GM23338 (cell line): Measurements from ENCODE around the gene SHISA3. TPM values are rescaled to one million over a fixed set of nuclear protein-coding genes. Genes with fewer than 3 reads are reported as not detected.

Experiments
- EZH2 ChIP-seq: fragments of 200-600 bp; sonication (generic); IDR thresholded peaks from one replicate; pipeline ENCODE4 v1.8.0; 2017; ENCODE audit warnings: antibody characterized with exemption, mild to moderate bottlenecking, low read depth; ENCODE audit not compliant: unreplicated experiment
- EZH2phosphoT487 ChIP-seq: fragments of 200-600 bp; sonication (generic); IDR thresholded peaks from one replicate; pipeline ENCODE4 v1.8.1; 2018; ENCODE audit warnings: antibody characterized with exemption; ENCODE audit not compliant: unreplicated experiment
- JUNB ChIP-seq: IDR thresholded peaks from one replicate; pipeline ENCODE4 v1.6.1; 2016; ENCODE audit warnings: antibody characterized with exemption; ENCODE audit not compliant: unreplicated experiment
- NANOG ChIP-seq: IDR thresholded peaks from 2 replicates; pipeline ENCODE4 v1.6.1; 2016; ENCODE audit warnings: antibody characterized with exemption, borderline replicate concordance
- POLR2AphosphoS5 ChIP-seq: IDR thresholded peaks from 2 replicates; pipeline ENCODE4 v1.6.1; 2016; ENCODE audit warnings: antibody characterized with exemption, low read depth
- STAT1 ChIP-seq: IDR thresholded peaks from one replicate; pipeline ENCODE4 v1.6.1; 2016; ENCODE audit warnings: antibody characterized with exemption; ENCODE audit not compliant: unreplicated experiment
- ZNF114 ChIP-seq: fragments of 250-450 bp; sonication (Bioruptor Pico); IDR thresholded peaks from 2 replicates; pipeline ENCODE4 v1.5.0; 2020; ENCODE audit warnings: mild to moderate bottlenecking, moderate library complexity
- polyA plus RNA-seq: library from polyadenylated mRNA; unstranded; fragments of >200 nt; fragmentation: Nextera tagmentation; extraction: Ambion mirVana; gene quantifications from 2 replicates; pipeline ENCODE4 v1.2.1, GENCODE V29; 2016
- total RNA-seq: library from RNA; depleted of rRNA; stranded (reverse); fragments of >200 nt; shearing (Covaris generic); gene quantifications from 2 replicates; pipeline ENCODE4 v1.2.3, GENCODE V29; 2014
- TF ChIP-seq, protein P1 (sequence below): fragments of 250-450 bp; sonication (Bioruptor Pico); IDR thresholded peaks from 2 replicates; pipeline ENCODE4 v1.5.0; 2020; ENCODE audit warnings: mild to moderate bottlenecking, moderate library complexity
- TF ChIP-seq, protein P2 (sequence below): IDR thresholded peaks from one replicate; pipeline ENCODE4 v1.6.1; 2018; ENCODE audit warnings: antibody characterized with exemption; ENCODE audit not compliant: unreplicated experiment

SHISA3 gene
- total and polyA plus RNA-seq, 2 experiments from 2014 or later, result 4.4 to 5.0 TPM

DNA sequence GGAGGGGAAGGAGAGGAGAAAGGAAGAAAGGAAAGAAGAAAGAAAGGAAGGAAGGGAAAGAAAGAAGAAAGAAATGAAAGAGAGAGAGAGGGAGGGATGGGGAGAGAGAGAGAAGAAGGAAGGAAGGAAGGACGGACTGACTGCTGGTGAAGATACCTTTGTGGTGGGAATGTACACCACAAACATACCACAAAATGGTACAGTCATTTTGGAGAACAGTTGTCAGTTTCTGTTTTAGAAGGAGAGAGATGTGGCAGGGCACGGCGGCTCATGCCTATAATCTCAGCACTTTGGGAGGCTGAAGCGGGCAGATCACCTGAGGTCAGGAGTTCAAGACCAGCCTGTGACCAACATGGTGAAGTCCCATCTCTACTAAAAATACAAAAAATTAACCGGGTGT is 40.0 kb upstream of the SHISA3 start (continued):
- TF ChIP-seq, protein P1, sequence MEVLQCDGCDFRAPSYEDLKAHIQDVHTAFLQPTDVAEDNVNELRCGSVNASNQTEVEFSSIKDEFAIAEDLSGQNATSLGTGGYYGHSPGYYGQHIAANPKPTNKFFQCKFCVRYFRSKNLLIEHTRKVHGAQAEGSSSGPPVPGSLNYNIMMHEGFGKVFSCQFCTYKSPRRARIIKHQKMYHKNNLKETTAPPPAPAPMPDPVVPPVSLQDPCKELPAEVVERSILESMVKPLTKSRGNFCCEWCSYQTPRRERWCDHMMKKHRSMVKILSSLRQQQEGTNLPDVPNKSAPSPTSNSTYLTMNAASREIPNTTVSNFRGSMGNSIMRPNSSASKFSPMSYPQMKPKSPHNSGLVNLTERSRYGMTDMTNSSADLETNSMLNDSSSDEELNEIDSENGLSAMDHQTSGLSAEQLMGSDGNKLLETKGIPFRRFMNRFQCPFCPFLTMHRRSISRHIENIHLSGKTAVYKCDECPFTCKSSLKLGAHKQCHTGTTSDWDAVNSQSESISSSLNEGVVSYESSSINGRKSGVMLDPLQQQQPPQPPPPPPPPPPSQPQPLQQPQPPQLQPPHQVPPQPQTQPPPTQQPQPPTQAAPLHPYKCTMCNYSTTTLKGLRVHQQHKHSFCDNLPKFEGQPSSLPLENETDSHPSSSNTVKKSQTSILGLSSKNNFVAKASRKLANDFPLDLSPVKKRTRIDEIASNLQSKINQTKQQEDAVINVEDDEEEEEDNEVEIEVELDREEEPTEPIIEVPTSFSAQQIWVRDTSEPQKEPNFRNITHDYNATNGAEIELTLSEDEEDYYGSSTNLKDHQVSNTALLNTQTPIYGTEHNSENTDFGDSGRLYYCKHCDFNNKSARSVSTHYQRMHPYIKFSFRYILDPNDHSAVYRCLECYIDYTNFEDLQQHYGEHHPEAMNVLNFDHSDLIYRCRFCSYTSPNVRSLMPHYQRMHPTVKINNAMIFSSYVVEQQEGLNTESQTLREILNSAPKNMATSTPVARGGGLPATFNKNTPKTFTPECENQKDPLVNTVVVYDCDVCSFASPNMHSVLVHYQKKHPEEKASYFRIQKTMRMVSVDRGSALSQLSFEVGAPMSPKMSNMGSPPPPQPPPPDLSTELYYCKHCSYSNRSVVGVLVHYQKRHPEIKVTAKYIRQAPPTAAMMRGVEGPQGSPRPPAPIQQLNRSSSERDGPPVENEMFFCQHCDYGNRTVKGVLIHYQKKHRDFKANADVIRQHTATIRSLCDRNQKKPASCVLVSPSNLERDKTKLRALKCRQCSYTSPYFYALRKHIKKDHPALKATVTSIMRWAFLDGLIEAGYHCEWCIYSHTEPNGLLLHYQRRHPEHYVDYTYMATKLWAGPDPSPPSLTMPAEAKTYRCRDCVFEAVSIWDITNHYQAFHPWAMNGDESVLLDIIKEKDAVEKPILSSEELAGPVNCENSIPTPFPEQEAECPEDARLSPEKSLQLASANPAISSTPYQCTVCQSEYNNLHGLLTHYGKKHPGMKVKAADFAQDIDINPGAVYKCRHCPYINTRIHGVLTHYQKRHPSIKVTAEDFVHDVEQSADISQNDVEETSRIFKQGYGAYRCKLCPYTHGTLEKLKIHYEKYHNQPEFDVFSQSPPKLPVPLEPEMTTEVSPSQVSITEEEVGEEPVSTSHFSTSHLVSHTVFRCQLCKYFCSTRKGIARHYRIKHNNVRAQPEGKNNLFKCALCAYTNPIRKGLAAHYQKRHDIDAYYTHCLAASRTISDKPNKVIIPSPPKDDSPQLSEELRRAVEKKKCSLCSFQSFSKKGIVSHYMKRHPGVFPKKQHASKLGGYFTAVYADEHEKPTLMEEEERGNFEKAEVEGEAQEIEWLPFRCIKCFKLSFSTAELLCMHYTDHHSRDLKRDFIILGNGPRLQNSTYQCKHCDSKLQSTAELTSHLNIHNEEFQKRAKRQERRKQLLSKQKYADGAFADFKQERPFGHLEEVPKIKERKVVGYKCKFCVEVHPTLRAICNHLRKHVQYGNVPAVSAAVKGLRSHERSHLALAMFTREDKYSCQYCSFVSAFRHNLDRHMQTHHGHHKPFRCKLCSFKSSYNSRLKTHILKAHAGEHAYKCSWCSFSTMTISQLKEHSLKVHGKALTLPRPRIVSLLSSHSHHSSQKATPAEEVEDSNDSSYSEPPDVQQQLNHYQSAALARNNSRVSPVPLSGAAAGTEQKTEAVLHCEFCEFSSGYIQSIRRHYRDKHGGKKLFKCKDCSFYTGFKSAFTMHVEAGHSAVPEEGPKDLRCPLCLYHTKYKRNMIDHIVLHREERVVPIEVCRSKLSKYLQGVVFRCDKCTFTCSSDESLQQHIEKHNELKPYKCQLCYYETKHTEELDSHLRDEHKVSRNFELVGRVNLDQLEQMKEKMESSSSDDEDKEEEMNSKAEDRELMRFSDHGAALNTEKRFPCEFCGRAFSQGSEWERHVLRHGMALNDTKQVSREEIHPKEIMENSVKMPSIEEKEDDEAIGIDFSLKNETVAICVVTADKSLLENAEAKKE, result no peak
- TF ChIP-seq JUNB (no peak), EZH2 (no peak), EZH2phosphoT487 (no peak), ZNF114 (no peak), NANOG (no peak), POLR2AphosphoS5 (no peak), STAT1 (no peak)
- TF ChIP-seq, protein P2, sequence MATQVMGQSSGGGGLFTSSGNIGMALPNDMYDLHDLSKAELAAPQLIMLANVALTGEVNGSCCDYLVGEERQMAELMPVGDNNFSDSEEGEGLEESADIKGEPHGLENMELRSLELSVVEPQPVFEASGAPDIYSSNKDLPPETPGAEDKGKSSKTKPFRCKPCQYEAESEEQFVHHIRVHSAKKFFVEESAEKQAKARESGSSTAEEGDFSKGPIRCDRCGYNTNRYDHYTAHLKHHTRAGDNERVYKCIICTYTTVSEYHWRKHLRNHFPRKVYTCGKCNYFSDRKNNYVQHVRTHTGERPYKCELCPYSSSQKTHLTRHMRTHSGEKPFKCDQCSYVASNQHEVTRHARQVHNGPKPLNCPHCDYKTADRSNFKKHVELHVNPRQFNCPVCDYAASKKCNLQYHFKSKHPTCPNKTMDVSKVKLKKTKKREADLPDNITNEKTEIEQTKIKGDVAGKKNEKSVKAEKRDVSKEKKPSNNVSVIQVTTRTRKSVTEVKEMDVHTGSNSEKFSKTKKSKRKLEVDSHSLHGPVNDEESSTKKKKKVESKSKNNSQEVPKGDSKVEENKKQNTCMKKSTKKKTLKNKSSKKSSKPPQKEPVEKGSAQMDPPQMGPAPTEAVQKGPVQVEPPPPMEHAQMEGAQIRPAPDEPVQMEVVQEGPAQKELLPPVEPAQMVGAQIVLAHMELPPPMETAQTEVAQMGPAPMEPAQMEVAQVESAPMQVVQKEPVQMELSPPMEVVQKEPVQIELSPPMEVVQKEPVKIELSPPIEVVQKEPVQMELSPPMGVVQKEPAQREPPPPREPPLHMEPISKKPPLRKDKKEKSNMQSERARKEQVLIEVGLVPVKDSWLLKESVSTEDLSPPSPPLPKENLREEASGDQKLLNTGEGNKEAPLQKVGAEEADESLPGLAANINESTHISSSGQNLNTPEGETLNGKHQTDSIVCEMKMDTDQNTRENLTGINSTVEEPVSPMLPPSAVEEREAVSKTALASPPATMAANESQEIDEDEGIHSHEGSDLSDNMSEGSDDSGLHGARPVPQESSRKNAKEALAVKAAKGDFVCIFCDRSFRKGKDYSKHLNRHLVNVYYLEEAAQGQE, result no peak
